K562 (cell line): Measurements from ENCODE around the gene FBLIM1.

ENCODE experiments used
- ESRRA ChIP-seq: fragments of 450-650 bp; IDR thresholded peaks from 2 replicates; pipeline ENCODE4 v1.6.1; 2014; ENCODE audit warnings: low read depth, mild to moderate bottlenecking, moderate library complexity, borderline replicate concordance
- HOXB6 ChIP-seq: fragments of 250-450 bp; sonication (Bioruptor Pico); IDR thresholded peaks from 2 replicates; pipeline ENCODE4 v1.5.1; 2022; ENCODE audit warnings: mild to moderate bottlenecking, borderline replicate concordance
- MEF2D ChIP-seq: conservative IDR thresholded peaks from 2 replicates; pipeline ENCODE4 v1.6.1; 2016; ENCODE audit warnings: low read depth, missing genetic modification characterization, missing compliant biosample characterization
- PHF20 ChIP-seq: fragments of 450-650 bp; IDR thresholded peaks from 2 replicates; pipeline ENCODE4 v1.6.1; 2018; ENCODE audit not compliant: partially characterized antibody
- POLR2A ChIP-seq: fragments of 450-650 bp; conservative IDR thresholded peaks from 2 replicates; pipeline ENCODE4 v1.6.1; 2016
- ZBTB7A ChIP-seq: IDR thresholded peaks from 2 replicates; pipeline ENCODE4 v1.6.1; 2011; ENCODE audit warnings: low read depth, mild to moderate bottlenecking, low read length, moderate library complexity, borderline replicate concordance; ENCODE audit not compliant: control insufficient read depth
- ZNF274 ChIP-seq: IDR thresholded peaks from 2 replicates; pipeline ENCODE4 v1.6.1; 2011; ENCODE audit warnings: low read depth, mild to moderate bottlenecking, low read length, moderate library complexity, borderline replicate concordance

DNA sequence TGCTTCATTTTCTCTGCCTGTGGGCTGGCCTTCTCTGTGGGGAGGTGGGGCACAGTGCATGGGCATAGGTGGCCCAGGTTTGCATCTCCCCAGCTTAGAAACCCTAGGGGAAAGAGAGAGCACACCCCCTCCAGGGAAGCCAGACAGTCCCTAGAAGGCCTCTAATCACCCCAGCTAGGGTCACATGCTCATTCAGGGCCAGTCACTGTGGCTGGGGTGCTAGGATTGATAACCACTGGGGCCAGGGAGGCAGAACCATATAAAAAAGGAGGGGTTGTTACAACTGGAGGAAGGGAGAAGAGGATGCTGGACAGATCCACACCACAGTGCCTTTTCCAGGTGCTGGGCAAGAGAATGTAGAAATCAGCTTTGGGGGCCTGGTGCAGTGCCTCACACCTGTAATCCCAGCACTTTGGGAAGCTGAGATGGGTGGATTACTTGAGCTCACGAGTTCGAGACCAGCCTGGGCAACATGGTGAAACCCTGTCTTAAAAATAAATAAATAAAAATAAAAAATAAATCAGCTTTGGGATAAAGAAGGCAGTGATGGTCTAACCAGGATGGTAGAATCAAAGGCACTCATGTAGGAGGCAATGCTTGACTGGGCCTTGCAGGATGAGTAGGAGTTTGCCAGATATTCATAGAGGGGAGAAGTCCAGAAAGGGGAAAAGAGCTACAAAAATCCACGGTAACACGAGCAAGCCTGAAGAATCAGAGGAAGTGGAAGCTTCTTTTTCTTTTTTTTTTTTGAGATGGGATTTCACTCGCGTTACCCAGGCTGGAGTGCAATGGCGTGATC lies 19.5 kb downstream of the FBLIM1 start:
- TF ChIP-seq HOXB6 (CRISPR knock-in tag): no peak
- no peak for TF ChIP-seq MEF2D (tag)
- TF ChIP-seq ZBTB7A: no peak
- no peak for TF ChIP-seq PHF20
- no peak for TF ChIP-seq ESRRA
- TF ChIP-seq POLR2A: no peak
- no peak for TF ChIP-seq ZNF274
